Neuronal stem cell (in vitro differentiated cells): Measurements from ENCODE around the gene S1PR4. TPM values are rescaled to one million over a fixed set of nuclear protein-coding genes. Genes with fewer than 3 reads are reported as not detected.

Experiments used
- DNase-seq: peaks from one replicate; pipeline ENCODE4 v3.0.0-alpha.2; 2013; ENCODE audit warnings: low spot score
- H2AFZ ChIP-seq: one replicate; pipeline ENCODE4 v1.6.1; 2013; ENCODE audit warnings: mild to moderate bottlenecking, low read length, inconsistent platforms
- H2AK5ac ChIP-seq: 2 replicates; pipeline ENCODE4 v1.6.1; 2013; ENCODE audit warnings: low read depth, mild to moderate bottlenecking, inconsistent platforms, low read length, moderate library complexity, mixed read lengths
- H2BK120ac ChIP-seq: 2 replicates; pipeline ENCODE4 v1.6.1; 2013; ENCODE audit warnings: low read depth, mild to moderate bottlenecking, inconsistent platforms, low read length, moderate library complexity, mixed read lengths
- H2BK12ac ChIP-seq: one replicate; pipeline ENCODE4 v1.6.1; 2013; ENCODE audit warnings: low read length, inconsistent platforms
- H2BK15ac ChIP-seq: 2 replicates; pipeline ENCODE4 v1.6.1; 2013; ENCODE audit warnings: mild to moderate bottlenecking, low read length, inconsistent platforms, mixed read lengths
- H2BK5ac ChIP-seq: one replicate; pipeline ENCODE4 v1.6.1; 2013; ENCODE audit warnings: inconsistent platforms, mild to moderate bottlenecking, low read length, moderate library complexity
- H3K14ac ChIP-seq: one replicate; pipeline ENCODE4 v1.6.1; 2013; ENCODE audit warnings: low read length, inconsistent platforms
- H3K18ac ChIP-seq: 2 replicates; pipeline ENCODE4 v1.6.1; 2013; ENCODE audit warnings: low read length, inconsistent platforms
- H3K23ac ChIP-seq: 2 replicates; pipeline ENCODE4 v1.6.1; 2013; ENCODE audit warnings: low read depth, mild to moderate bottlenecking, mixed read lengths, low read length, inconsistent platforms; ENCODE audit not compliant: poor library complexity
- H3K27ac ChIP-seq: replicated peaks from 3 replicates; pipeline ENCODE4 v1.5.1; 2013; ENCODE audit warnings: low read length, inconsistent platforms
- H3K27me3 ChIP-seq, 3 experiments: 2 replicates each; pipeline ENCODE4 v1.6.1; 2013; ENCODE audit warnings: low read length in 3 of 3, mild to moderate bottlenecking in 2 of 3, inconsistent platforms in 1 of 3, low read depth in 1 of 3, mixed read lengths in 1 of 3, moderate library complexity in 1 of 3; ENCODE audit not compliant: control insufficient read depth in 3 of 3, insufficient read depth in 3 of 3
- H3K36me3 ChIP-seq, 2 donors: replicated peaks in 1 of 2; 2 replicates each; pipeline ENCODE4 v1.6.1; 2013; ENCODE audit warnings: low read length in 2 of 2; ENCODE audit not compliant: control insufficient read depth in 2 of 2, insufficient read depth in 2 of 2
- H3K4ac ChIP-seq: 2 replicates; pipeline ENCODE4 v1.6.1; 2013; ENCODE audit warnings: inconsistent platforms, mild to moderate bottlenecking, low read length, moderate library complexity
- H3K4me1 ChIP-seq, 2 donors: 1 replicate in 1 of 2; 2 replicates in 1 of 2; pipeline ENCODE4 v1.6.1; 2013; ENCODE audit warnings: low read length in 2 of 2, low read depth in 1 of 2; ENCODE audit not compliant: control insufficient read depth in 2 of 2, insufficient read depth in 1 of 2
- H3K4me2 ChIP-seq: one replicate; pipeline ENCODE4 v1.6.1; 2013; ENCODE audit warnings: mild to moderate bottlenecking, low read length, inconsistent platforms; ENCODE audit not compliant: insufficient read depth, poor library complexity, severe bottlenecking
- H3K4me3 ChIP-seq, 2 donors: 2 replicates each; pipeline ENCODE4 v1.5.1; 2013; ENCODE audit warnings: low read length in 2 of 2, mild to moderate bottlenecking in 2 of 2, inconsistent platforms in 1 of 2, moderate library complexity in 1 of 2
- H3K79me1 ChIP-seq: one replicate; pipeline ENCODE4 v1.6.1; 2013; ENCODE audit warnings: low read depth, mild to moderate bottlenecking, inconsistent platforms, low read length, moderate library complexity
- H3K9ac ChIP-seq: one replicate; pipeline ENCODE4 v1.6.1; 2013; ENCODE audit warnings: mild to moderate bottlenecking, low read depth, low read length, inconsistent platforms; ENCODE audit not compliant: poor library complexity
- H3K9me3 ChIP-seq, 2 donors: replicated peaks in 1 of 2; 2 replicates each; pipeline versions ENCODE3 to v1.6.1; 2013; ENCODE audit warnings: low read length in 2 of 2, mild to moderate bottlenecking in 2 of 2, inconsistent platforms in 1 of 2, low read depth in 1 of 2, mixed read lengths in 1 of 2, moderate library complexity in 1 of 2; ENCODE audit not compliant: control insufficient read depth in 2 of 2, insufficient read depth in 1 of 2
- H4K8ac ChIP-seq: one replicate; pipeline ENCODE4 v1.6.1; 2013; ENCODE audit warnings: low read depth, mild to moderate bottlenecking, inconsistent platforms, low read length, moderate library complexity
- H4K91ac ChIP-seq: one replicate; pipeline ENCODE4 v1.6.1; 2013; ENCODE audit warnings: low read length, low read depth, mild to moderate bottlenecking, inconsistent platforms; ENCODE audit not compliant: poor library complexity
- WGBS, 2 donors: extraction: QIAGEN DNeasy Blood & Tissue Kit; methylation state at CpG; one replicate each; pipeline ENCODE4 v1.1.7; 2013; ENCODE audit warnings: missing lambda C conversion rate in 2 of 2, mixed read lengths in 1 of 2; ENCODE audit not compliant: insufficient read length in 2 of 2, insufficient replicate concordance in 1 of 2; ENCODE audit errors: extremely low coverage in 2 of 2; 5-methylcytosine and 5-hydroxymethylcytosine counted together
- polyA plus RNA-seq, 2 experiments: library from polyadenylated mRNA; stranded (reverse); fragments of 200-250 nt; gene quantifications; one replicate each; pipeline ENCODE4 v1.2.3, GENCODE V29; 2013

Gene S1PR4, protein sequence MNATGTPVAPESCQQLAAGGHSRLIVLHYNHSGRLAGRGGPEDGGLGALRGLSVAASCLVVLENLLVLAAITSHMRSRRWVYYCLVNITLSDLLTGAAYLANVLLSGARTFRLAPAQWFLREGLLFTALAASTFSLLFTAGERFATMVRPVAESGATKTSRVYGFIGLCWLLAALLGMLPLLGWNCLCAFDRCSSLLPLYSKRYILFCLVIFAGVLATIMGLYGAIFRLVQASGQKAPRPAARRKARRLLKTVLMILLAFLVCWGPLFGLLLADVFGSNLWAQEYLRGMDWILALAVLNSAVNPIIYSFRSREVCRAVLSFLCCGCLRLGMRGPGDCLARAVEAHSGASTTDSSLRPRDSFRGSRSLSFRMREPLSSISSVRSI
- not detected for polyA plus RNA-seq (2013, experiment 1 of 2)
- not detected for polyA plus RNA-seq (2013, experiment 2 of 2)

DNA sequence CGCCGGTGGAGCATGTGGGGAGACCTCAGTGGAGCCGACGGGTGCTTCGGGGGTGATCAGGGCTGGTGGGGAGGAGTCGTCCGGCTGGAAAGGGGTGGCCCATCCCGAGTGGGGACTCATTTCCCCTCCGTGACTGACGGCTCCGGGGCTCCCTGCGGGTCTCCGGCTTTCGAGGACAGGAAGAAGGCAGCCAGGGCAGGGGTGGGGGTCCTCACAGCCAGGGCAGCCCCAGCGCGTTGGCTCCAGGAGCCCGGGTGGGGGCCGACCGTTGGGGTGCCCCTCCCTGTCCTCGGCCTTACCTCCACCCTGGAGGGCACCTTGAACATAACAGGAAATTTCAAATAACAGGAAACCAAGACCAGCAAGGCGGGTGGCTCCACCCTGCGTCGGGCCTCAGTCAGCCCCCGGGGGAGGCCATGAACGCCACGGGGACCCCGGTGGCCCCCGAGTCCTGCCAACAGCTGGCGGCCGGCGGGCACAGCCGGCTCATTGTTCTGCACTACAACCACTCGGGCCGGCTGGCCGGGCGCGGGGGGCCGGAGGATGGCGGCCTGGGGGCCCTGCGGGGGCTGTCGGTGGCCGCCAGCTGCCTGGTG is at the start of gene S1PR4:
Gene S1PR4 (plus strand): TSS at position 393 of the 596 bp plus-strand sequence. CDS start 24 bp downstream, at position 417.
- no CpG with 5 or more reads among the region's 42 CpGs for WGBS, 2 donors

DNA sequence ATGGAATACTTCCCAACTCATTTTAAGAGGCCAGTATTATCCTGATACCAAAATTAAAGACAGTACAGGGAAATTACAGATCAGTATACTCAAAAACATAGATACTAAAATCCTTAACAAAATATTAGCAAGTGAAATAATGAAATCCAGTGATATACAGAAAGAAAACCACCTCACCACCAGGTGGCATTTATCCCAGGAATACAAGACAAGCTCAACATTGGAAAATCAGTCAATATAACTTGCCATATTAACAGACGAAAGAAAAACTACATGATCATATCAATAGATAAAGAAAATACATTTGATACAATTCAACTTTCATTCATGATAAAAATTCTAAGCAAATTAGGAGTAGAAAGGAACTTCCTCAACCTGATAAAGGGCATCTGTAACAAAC is 49.5 kb upstream of the S1PR4 start:
- H2BK15ac ChIP-seq = no peak overlapping the region
- no peak overlapping the region for H2BK120ac ChIP-seq
- no peak for DNase-seq
- no CpG with 5 or more reads among the region's 1 CpG for WGBS, 2 donors
- H3K18ac ChIP-seq = no peak overlapping the region
- no peak overlapping the region for H3K14ac ChIP-seq
- no peak overlapping the region for H2AK5ac ChIP-seq
- no peaks in the 10 kb centered on the region for H3K79me1 ChIP-seq
- no peak overlapping the region for H2BK12ac ChIP-seq
- no peak overlapping the region for H3K4ac ChIP-seq
- H3K4me1 ChIP-seq = no peaks in the 10 kb centered on the region
- H4K8ac ChIP-seq = no peak overlapping the region
- no peak overlapping the region for H3K23ac ChIP-seq
- no peak overlapping the region for H2AFZ ChIP-seq
- H3K4me2 ChIP-seq = no peak overlapping the region
- no peak overlapping the region for H3K27ac ChIP-seq
- H3K36me3 ChIP-seq = no peaks in the 10 kb centered on the region
- no peak overlapping the region for H4K91ac ChIP-seq
- H3K9ac ChIP-seq = no peak overlapping the region
- H3K9me3 ChIP-seq = peaks cover 0 to 2% of the 10 kb centered on the region in 2 donors
- no peaks in the 10 kb centered on the region for H3K27me3 ChIP-seq
- H3K4me3 ChIP-seq = no peak overlapping the region
- H2BK5ac ChIP-seq = no peak overlapping the region

More for the DNA sequence above, at the start of gene S1PR4:
- no peak within 1 kb of the TSS for H3K9ac ChIP-seq
- H2AK5ac ChIP-seq = peak within 1 kb of the TSS; percentile 63
- no peaks in the 10 kb centered on the region for H3K9me3 ChIP-seq
- no peaks in the 10 kb centered on the region for H3K4me1 ChIP-seq
- H3K23ac ChIP-seq = peak within 1 kb of the TSS; percentile 52
- no peaks in the 10 kb centered on the region for H3K36me3 ChIP-seq
- no peak within 1 kb of the TSS for H2BK120ac ChIP-seq
- peak within 1 kb of the TSS; percentile 13 for H2BK5ac ChIP-seq
- H2AFZ ChIP-seq = peak within 1 kb of the TSS; percentile 22
- no peak within 1 kb of the TSS for H3K4me2 ChIP-seq
- no peak within 1 kb of the TSS for H3K4ac ChIP-seq
- no peak within 1 kb of the TSS for H4K91ac ChIP-seq
- peak within 1 kb of the TSS; percentile 38 for H3K14ac ChIP-seq
- no peak for DNase-seq
- H3K27me3 ChIP-seq = no peaks in the 10 kb centered on the region
- H2BK12ac ChIP-seq = peak within 1 kb of the TSS; percentile 94
- H3K18ac ChIP-seq = peak within 1 kb of the TSS; percentile 17
- no peaks in the 10 kb centered on the region for H3K79me1 ChIP-seq
- H3K27ac ChIP-seq = no peak within 1 kb of the TSS
- no peak within 1 kb of the TSS for H2BK15ac ChIP-seq
- no peak within 1 kb of the TSS for H3K4me3 ChIP-seq
- peak within 1 kb of the TSS; percentile 65 for H4K8ac ChIP-seq

DNA sequence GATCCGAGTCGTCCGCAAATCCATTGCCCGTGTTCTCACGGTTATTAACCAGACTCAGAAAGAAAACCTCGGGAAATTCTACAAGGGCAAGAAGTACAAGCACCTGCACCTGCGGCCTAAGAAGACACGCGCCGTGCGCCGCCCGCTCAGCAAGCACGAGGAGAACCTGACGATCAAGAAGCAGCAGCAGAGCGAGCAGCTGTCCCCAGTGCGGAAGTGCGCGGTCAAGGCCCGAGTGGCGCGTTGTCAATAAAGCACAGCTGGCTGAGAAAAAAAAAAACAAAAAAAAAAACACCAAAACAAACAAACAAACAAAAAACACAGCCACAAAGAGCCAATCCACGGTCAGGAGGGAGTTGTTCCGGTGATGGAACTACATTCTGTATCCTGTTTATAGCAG is 47.4 kb upstream of the S1PR4 start:
- H3K9ac ChIP-seq = no peak overlapping the region
- no peak overlapping the region for H2BK120ac ChIP-seq
- no peak for DNase-seq
- no CpG with 5 or more reads among the region's 24 CpGs for WGBS, 2 donors
- H3K36me3 ChIP-seq = no peaks in the 10 kb centered on the region
- no peak overlapping the region for H4K91ac ChIP-seq
- H3K4me1 ChIP-seq = no peaks in the 10 kb centered on the region
- H2BK5ac ChIP-seq = no peak overlapping the region
- no peaks in the 10 kb centered on the region for H3K79me1 ChIP-seq
- no peak overlapping the region for H3K4ac ChIP-seq
- no peak overlapping the region for H2BK15ac ChIP-seq
- H3K4me2 ChIP-seq = no peak overlapping the region
- H3K27me3 ChIP-seq = no peaks in the 10 kb centered on the region
- H3K9me3 ChIP-seq = no peaks in the 10 kb centered on the region
- no peak overlapping the region for H3K27ac ChIP-seq
- no peak overlapping the region for H2AK5ac ChIP-seq
- H2BK12ac ChIP-seq = no peak overlapping the region
- H3K14ac ChIP-seq = no peak overlapping the region
- no peak overlapping the region for H4K8ac ChIP-seq
- H2AFZ ChIP-seq = no peak overlapping the region
- no peak overlapping the region for H3K18ac ChIP-seq
- H3K23ac ChIP-seq = no peak overlapping the region
- H3K4me3 ChIP-seq = no peak overlapping the region
